HG03097 (cell line): Measurements from ENCODE around the gene MROH8.

Experiments
- ATAC-seq: cut with Tn5 transposase; IDR thresholded peaks from one replicate; pipeline ENCODE4 v1.9.1; 2021; ENCODE audit not compliant: unreplicated experiment, low FRiP score

The MROH8 gene

GRCh38 chr20:37200376-37200775, 21.0 kb upstream of the MROH8 start:
- no peak for ATAC-seq

DNA sequence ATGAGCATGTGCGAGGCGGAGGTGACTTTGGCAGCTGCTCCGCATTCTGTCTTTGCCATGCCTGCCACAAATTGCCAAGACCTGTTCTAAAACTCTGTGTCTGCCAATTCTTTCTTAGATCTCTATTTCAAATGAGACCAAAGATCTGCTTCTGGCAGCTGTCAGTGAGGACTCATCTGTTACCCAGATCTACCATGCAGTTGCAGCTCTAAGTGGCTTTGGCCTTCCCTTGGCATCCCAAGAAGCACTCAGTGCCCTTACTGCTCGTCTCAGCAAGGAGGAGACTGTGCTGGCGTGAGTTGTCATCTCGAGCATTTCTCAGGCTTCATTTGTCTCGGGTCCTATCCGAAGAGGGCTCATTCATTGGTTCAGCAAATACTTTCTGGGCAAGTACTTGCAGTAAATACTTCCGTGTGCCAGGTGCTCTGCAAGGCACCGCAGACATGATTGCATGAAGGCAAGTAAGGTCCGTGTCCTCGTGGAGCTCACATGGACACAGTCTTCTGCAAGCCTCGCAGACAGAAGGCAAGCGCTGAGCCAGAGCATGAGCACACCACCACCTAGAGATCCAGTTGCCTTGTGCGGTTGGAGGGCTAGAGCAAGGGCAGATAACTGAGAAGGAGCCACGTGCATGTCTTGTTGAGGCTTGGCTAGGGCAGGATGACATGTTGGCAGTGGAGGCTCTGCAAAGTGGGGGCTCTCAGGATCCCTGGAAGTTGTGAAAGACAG, 19.7 kb upstream of the MROH8 start:
- no peak for ATAC-seq

DNA sequence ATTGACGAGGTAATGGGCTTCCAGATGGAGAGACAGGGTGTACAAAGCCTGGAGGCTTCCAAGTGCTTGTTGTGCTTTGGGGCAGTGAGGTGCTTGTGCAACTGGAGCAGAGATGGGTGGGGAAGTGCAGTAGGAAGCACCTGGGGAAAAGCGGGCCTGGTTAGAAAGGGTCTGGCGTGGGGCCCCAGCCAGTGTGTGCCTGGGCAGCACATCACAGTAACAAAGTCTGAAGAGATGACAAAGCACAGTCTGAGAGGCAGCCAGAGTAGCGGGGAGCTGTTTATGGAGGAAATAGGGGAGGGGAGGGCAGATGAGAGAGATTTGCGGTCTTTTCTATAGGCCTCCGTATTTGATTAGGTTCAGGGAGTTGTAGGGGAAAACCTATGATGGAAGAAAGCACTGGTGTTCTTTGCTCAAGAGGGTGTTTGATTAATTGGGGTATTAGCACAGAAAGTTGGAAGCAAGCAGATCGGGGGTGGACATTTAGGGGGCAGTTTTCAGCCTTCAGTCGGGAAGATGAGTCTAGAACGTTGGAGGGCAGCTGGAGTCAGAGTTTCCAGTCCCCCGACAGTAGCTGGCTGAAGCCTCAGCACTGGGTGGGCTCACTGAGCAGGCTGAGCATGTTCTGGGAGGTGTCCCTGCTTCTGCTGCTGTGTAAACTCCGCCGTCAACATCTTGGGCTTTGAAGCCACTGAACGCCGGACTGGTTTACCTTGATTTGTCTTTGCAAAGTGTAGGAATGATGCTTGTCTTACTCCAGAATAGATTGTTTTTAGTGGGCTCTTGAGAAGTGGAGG, 15.5 kb upstream of the MROH8 start:
- no peak for ATAC-seq

- no peak for ATAC-seq
Measured at GRCh38 chr20:37193821-37194220, 14.5 kb upstream of the MROH8 start.

DNA sequence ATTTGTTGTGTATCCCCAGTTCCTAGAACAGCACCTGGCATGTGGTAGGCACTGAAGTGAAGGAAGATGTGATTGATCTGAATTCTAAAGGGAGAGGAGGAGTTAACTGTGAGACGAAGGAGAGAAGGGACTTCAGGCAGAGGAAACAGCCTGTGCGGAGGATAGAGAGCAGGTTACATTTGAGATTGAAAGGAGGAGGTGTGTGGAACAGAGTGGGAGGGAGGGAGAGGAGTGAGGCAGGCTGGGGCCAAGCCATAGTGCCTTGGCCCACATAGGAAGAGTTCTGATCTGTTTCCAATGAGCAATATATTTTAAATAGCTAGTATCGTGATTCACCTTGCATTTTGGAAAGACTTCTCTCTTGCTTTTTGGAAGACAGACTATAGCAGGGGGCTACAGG, 13.9 kb upstream of the MROH8 start:
- no peak for ATAC-seq

DNA sequence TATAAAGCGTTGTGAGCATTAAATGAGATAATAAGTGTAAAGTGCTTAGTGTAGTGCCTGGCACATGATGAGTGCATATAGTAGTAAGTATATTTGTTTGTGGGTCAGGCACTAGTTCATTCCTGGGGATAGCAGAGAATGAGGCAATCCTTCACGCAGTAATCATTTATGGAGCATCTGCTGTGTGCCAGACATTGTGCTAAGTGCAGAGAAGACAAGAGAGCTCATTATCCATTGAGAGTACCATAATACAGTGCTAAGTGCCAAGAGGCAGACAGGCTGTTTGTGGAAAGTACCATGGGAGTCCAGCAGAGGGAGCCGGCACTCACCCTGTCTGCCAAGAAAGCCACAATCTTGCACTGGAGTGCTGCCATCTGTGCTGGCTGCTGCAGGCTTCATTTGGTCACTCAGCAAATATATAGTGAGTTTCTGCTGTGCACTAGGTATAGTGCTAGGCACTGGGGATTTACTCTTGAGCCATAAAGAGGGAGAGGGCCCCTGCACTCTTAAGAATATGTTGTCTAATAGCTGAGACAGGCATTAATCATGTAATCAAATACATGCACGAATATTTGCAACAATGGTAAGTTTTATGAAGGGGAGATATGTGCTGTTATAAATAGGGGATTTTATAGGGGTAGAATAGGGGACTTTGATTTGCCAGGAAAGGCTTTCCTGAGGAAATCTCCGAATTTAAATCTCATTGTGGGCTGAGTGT, 12.9 kb upstream of the MROH8 start:
- ATAC-seq, result no peak

- ATAC-seq, result no peak
Measured at GRCh38 chr20:37190354-37191112, 11.2 kb upstream of the MROH8 start.

DNA sequence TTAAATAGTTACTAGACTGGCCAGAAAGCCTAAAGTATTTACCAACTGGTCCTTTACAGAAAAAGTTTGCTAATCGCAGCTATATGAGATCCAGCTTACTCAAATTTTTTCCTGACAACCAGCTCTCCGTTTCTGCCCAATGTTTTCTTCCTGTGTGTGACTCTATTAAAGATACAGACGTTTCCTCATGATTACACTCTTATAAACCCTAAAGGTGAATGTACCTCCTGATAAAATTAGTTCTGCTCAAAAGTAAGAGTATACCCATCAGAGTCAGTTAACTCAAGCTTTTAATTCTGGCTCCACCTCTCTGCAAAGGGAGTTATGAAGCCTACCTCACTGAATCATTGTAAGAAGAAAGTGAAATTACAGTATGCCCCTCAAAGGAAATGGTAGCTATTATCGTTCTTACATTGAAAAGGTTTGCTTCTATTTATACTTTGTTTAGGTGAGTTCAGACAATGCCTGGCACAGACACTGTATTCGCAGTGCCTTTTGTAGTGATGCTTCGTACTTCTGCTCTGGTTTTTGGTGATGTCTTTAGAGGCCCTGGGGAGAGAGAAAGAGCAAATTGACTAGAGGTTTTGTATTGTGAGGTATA, 10.2 kb upstream of the MROH8 start:
- ATAC-seq, result no peak

GRCh38 chr20:37188787-37189186, 9.4 kb upstream of the MROH8 start:
- no peak for ATAC-seq

GRCh38 chr20:37185686-37186085, 6.3 kb upstream of the MROH8 start:
- ATAC-seq, result no peak

GRCh38 chr20:37179683-37180524, 556 bp upstream of the MROH8 start:
- ATAC-seq, result no peak

DNA sequence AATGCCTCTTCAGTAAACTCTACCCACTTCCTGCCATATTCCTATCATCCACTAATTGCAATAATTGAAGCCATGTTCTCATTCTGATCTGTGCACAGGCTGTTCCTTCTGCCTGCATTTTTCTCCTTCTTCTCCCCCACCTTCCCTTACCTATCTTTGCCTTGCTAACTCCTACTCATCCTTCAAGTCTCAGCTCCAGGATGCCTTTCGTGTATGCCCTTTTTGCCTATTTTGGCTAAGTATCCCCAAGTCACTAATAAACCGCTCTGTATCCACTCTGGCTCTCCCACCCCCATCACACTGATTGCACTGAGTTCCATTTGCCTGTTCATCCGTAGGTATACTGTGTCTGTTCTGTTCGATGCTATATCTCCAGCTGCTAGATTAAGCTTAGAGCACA, 6.5 kb downstream of the MROH8 start:
- no peak for ATAC-seq

GRCh38 chr20:37166867-37167266, 12.5 kb downstream of the MROH8 start:
- ATAC-seq, result no peak

- no peak for ATAC-seq
Measured at GRCh38 chr20:37165031-37165430, 14.3 kb downstream of the MROH8 start.

DNA sequence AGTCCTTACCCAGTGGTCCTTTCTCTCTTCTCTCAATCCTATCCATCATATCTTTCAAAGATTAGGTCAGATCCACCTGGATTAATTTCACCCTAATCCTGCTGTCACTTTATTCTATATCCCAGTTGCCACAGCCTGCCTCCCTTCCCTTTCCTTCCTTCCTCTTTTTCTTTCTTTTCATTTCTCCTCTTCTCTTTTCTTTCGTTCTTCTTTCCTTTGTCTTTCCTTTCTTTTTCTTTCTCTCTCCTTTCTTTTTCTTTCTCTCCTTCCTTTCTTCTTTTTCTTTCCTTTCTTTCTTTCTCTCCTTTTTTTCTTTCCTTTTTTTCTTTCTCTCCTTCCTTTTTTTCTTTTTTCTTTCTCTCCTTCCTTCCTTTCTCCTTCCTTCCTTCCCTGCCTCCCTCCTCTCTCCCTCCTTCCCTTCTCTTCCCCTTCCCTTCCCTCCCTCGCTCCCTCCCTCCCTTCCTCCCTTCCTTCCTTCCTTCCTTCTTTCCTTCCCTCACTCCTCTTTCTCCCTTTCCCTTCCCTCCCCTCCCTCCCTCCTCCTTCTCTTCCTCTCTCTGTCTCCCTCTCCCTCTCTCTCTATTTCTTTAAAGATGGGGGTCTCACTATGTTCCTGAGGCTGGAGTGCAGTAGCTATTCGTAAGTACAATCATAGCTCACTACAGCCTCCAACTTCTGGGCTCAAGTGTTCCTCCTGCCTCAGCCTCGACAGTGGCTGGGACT, 15.4 kb downstream of the MROH8 start:
- no peak for ATAC-seq

- ATAC-seq, result no peak
Measured at GRCh38 chr20:37162646-37163045, 16.7 kb downstream of the MROH8 start.

DNA sequence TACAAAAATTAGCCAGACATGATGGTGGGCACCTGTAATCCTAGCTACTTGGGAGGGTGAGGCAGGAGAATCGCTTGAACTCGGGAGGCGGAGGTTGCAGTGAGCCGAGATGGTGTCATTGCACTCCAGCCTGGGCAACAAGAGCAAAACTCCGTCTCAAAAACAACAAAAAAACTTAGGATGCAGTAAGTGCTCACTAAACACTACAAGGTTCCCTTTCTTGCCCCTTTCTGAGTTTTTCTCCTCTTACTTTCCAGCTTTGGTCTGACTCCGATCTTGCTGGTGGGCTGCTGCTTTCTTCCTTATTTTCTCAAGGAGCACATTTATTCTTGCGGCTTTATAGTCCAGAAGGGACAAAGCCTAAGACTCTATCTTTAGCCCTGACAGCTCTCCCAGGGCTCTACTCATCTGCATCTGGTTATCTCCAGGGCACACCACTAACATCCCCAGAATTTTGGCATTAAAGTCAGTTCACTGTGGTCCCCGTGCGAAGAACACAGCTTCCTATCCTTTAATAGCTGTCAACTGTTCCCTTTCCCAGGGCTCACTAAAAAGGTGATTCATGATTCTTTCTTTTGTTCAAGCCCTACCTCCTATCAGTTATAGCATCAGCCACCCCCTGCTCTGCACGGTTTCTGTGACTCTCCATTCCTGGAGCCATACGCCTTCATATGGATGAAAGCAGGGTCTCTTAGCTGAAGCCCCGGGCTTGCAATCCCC, 17.4 kb downstream of the MROH8 start:
- ATAC-seq, result no peak

DNA sequence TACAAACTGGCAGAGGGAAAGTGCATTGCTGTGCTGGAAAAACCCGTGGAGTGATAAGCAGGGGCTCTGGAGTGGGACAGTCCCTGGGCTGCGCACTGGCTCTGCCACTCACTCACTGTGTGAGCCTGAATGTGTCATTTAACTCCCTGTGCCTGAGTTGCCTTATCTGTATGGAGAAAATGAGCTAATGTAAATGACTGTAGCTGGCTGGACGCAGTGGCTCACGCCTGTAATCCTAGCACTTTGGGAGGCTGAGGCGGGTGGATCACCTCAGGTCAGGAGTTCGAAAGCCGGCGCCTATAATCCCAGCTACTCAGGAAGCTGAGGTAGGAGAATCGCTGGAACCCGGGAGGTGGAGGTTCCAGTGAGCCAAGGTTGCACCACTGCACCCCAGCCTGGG, 18.7 kb downstream of the MROH8 start:
- no peak for ATAC-seq
